B cell (primary cell): ENCODE results near the gene SLC35F2.
A peak's percentile ranks its signal among the peaks of the same experiment; 100 is the strongest.

Source experiments
- EZH2 ChIP-seq: IDR thresholded peaks from 2 replicates; pipeline ENCODE4 v1.6.1; 2012; ENCODE audit warnings: borderline replicate concordance, low read depth, mild to moderate bottlenecking, moderate library complexity, low read length; ENCODE audit not compliant: insufficient read depth, poor library complexity, severe bottlenecking
- TF ChIP-seq, protein P1 (sequence below): fragments of 200-600 bp; IDR thresholded peaks from one replicate; pipeline ENCODE4 v1.8.0; 2022; ENCODE audit warnings: antibody characterized with exemption, mild to moderate bottlenecking

DNA sequence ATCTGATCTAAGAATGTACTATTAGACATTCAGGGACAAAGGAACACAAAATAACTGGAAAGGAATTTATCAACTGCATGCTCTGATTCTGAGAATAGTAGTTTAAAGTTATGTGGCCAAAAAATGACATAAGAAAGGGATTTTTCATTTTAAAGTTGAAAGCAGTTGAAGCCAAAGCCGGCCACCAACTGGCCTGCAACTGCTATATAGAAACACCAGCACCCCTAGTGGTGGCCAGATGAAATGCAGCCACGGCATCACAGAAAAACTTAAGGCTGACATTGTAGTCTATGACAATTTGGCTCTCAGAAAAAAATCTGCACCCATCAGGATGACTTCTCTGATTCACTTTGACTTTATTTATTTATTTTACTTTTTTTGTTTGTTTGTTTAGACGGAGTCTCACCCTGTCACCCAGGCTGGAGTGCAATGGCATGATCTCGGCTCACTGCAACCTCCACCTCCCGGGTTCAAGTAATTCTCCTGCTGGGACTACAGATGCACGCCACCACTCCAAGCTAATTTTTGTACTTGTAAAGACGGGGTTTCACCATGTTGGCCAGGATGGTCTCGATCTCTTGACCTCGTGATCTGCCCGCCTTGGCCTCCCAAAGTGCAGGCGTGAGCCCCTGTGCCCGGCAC lies 59.2 kb downstream of the SLC35F2 start:
- TF ChIP-seq, protein P1, sequence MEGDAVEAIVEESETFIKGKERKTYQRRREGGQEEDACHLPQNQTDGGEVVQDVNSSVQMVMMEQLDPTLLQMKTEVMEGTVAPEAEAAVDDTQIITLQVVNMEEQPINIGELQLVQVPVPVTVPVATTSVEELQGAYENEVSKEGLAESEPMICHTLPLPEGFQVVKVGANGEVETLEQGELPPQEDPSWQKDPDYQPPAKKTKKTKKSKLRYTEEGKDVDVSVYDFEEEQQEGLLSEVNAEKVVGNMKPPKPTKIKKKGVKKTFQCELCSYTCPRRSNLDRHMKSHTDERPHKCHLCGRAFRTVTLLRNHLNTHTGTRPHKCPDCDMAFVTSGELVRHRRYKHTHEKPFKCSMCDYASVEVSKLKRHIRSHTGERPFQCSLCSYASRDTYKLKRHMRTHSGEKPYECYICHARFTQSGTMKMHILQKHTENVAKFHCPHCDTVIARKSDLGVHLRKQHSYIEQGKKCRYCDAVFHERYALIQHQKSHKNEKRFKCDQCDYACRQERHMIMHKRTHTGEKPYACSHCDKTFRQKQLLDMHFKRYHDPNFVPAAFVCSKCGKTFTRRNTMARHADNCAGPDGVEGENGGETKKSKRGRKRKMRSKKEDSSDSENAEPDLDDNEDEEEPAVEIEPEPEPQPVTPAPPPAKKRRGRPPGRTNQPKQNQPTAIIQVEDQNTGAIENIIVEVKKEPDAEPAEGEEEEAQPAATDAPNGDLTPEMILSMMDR, result peak; percentile 98
- TF ChIP-seq EZH2, result no peak
